Glomerular endothelial cell (primary cell): Measurements from ENCODE around the gene ANKRD34A. TPM values are rescaled to one million over a fixed set of nuclear protein-coding genes. Genes with fewer than 3 reads are reported as not detected.

Source experiments
- DNase-seq: peaks from one replicate; pipeline ENCODE4 v3.0.0-alpha.2; 2011; ENCODE audit warnings: low read depth, low spot score; ENCODE audit errors: extremely low read depth
- total RNA-seq: library from RNA; depleted of rRNA; stranded (reverse); fragments of >200 nt; gene quantifications from 2 replicates; pipeline ENCODE4 v1.2.3, GENCODE V29; 2015

Gene ANKRD34A
- total RNA-seq, 1 donor from 2014 or later = 0.35 TPM

DNA sequence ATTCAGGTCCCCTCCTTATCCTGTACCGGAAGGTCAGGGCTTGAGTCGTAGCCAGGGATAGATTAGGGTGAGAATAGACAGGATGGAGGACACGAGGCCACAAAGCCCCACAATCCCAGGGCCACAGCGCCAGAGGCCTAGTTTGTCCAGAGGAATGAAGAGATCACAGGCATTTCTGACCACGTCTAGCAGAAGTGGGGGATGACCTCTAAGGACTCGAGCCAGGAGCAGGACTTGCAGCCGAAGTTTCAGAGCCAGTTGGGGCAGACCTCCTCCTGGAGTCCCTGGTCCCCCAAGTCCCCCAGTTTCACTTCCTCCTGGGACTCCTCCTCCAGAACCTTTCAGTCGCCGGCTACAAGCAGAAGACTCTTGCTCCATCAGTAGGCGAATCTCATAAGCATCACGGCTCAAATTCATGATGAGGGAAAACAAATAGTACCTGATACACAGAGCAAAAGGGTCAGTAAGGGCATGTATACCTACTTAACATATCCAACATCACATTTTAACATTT, 52.2 kb downstream of the ANKRD34A start:
- DNase-seq = no peak

Other genes with a start within 250 kb of the ANKRD34A start
- gene CD160, start 245.1 kb downstream of the ANKRD34A start, total RNA-seq = not detected in 2 replicates
- gene RNF115, start 140.5 kb downstream of the ANKRD34A start, total RNA-seq = 9.4 and 12.3 TPM in 2 replicates
- gene POLR3C, start 140.4 kb downstream of the ANKRD34A start, total RNA-seq = 23.6 and 28.9 TPM in 2 replicates
- gene NUDT17, start 118.9 kb downstream of the ANKRD34A start, total RNA-seq = 3.4 and 5.7 TPM in 2 replicates
- 28.8 and 37.5 TPM in 2 replicates for gene PIAS3, start 105.5 kb downstream of the ANKRD34A start, total RNA-seq
- gene ANKRD35, start 78.7 kb downstream of the ANKRD34A start, total RNA-seq = 0.93 and 1.4 TPM in 2 replicates
- gene ITGA10, start 54.5 kb downstream of the ANKRD34A start, total RNA-seq = 4.9 and 5.3 TPM in 2 replicates
- 30.0 and 32.7 TPM in 2 replicates for gene PEX11B, start 45.9 kb downstream of the ANKRD34A start, total RNA-seq
- gene RBM8A, start 37.1 kb downstream of the ANKRD34A start, total RNA-seq = 153 and 164 TPM in 2 replicates
- gene LIX1L, start 6.6 kb downstream of the ANKRD34A start, total RNA-seq = 41.6 and 42.2 TPM in 2 replicates
- gene POLR3GL, start 115 bp upstream of the ANKRD34A start, total RNA-seq = 13.4 and 18.7 TPM in 2 replicates
- gene TXNIP, start 32.0 kb upstream of the ANKRD34A start, total RNA-seq = 98.0 and 102 TPM in 2 replicates
- gene HJV, start 57.2 kb upstream of the ANKRD34A start, total RNA-seq = not detected in 2 replicates
- 0.15 and 0.47 TPM in 2 replicates for gene NBPF10, start 180.2 kb upstream of the ANKRD34A start, total RNA-seq